Measurements from ENCODE around the gene OR10H5.
"Not testable (repeated sequence)": the region's sequence is repeated elsewhere in the genome, so short reads cannot be mapped to it uniquely, and the experiment has no call there.

The OR10H5 gene

DNA sequence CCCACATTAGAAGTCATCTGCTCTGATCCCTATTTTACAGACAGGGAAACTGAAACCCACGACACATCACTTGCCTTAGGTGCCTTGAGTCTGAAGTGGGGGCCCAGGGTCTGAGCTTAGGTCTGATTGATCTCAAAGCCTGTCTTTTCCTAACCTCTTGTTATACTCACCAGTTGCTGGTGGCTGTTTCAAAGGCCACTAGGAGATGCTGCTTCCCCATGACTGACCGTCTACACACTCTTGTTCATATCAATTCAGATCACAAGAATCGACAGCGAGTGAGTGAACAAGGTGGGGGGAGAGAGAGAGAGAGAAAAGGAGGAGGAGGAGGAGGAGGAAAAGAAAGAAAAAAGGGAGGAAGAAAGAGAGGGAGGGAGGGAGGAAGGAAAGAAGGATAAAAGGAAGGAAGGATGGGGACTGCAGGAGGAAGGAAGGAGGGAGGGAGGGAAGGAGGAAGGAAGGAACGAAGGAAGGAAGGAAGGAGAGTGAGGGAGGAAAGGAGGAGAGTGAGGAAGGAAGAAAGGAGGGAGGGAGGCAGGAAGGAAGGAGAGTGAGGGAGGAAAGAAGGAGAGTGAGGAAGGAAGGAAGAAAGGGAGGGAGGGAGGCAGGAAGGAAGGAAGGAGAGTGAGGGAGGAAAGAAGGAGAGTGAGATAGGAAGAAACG, 24.7 kb downstream of the OR10H5 start:
- DNase-seq, result peak; percentile 36

DNA sequence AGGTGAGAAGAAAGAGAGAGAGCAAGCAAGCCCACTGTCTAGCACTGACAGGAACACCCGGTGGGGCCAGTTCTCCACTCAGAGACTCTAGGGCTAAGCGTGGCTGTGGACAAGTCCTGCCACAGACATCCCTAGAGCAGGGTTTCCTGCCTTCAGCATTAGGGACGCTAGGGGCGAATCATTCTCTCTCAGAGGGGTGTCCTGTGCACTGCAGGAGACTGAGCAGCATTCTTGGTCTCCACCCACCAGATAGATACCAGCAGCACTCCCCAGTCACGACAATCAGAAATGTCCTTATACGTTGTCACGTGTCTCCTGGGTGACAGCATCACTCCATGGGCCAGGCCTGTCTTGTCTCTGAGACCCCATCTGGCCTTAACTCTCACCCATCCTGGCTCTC, 26.5 kb downstream of the OR10H5 start:
- DNase-seq, result no peak

DNA sequence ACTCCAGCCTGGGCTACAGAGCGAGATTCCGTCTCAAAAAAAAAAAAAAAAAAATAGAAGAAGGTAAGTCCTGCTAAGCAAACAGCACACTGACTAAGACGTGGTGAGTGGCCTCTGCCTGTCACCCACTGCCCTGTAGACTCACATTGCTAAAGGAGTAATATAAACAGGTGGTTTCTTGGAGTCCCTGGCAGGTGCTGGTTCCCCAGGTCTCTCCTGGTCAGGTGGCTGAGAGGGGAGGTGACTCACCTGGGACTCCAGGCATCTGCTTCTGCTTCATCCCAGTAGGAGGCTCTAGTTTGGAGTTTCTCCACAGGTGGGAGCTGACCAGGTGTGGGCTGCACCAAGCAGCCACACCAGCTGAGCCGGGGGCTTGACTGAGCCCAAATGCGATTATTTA, 27.8 kb downstream of the OR10H5 start, which contains the start of gene OR10H1:
Gene OR10H1 (minus strand): TSS at position 359 of the 400 bp plus-strand sequence. CDS start 7,627 bp downstream, outside the sequence.
- DNase-seq, result no peak

DNA sequence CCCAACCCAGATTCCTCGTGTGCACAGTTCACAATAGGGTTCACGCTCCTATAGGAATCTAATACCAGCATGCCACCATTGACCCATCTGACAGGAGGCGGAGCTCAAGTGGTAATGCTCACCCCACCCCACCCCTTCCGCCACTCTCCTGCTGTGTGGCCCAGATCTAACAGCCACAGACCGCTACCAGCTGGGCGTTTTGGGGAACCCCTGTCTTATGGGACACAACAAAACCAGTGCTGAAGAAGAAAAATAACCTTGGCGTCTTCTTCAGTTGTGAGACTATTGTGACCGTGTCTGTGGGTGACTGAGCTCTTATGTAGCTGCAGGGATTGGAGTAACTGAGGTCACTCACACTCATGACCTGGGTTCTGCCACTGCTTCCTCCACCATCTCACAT, 33.2 kb downstream of the OR10H5 start:
- DNase-seq, result no peak

DNA sequence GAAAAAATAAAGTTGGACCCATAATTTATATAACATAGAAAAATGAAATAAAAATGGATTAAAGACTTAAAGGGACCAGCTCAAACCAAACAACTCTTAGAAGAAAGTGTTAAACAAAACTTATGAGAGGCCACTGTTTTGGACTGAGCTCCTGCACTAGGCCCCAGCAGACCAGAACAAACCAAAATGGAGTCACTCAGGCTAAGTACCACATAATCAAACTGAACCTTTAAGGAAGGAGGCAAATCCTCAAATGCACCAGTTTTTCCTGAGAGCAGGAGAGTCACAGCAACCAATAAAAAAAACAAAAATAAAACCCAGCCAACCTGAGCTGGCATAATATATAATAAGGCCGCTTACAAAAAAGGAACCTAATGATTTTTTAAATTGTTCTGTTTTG, 38.3 kb downstream of the OR10H5 start:
- no peak for DNase-seq

DNA sequence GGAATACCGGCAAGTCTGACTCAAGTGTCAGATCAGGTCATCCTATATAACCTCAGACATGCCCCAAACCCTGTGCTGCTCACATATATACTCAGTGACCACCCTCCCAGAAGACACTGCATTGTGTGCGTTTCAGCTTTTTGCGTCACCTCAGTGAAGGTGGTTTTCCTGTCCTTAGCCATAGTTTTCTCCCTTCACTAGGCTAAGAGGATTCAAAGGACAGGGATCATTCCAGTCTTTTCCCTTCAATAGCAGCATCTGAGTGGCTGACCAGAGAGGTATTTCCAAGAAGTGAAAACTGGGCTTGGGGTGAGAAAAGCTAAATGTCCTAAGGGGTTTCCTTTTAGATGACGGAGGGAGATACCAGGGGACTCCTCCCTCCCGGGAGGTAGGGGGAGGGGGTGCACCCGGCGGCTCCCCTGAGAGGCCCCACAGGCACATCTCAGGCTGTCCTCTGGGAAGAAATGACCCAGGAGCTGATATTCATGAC, 40.7 kb downstream of the OR10H5 start:
- no peak for DNase-seq

DNA sequence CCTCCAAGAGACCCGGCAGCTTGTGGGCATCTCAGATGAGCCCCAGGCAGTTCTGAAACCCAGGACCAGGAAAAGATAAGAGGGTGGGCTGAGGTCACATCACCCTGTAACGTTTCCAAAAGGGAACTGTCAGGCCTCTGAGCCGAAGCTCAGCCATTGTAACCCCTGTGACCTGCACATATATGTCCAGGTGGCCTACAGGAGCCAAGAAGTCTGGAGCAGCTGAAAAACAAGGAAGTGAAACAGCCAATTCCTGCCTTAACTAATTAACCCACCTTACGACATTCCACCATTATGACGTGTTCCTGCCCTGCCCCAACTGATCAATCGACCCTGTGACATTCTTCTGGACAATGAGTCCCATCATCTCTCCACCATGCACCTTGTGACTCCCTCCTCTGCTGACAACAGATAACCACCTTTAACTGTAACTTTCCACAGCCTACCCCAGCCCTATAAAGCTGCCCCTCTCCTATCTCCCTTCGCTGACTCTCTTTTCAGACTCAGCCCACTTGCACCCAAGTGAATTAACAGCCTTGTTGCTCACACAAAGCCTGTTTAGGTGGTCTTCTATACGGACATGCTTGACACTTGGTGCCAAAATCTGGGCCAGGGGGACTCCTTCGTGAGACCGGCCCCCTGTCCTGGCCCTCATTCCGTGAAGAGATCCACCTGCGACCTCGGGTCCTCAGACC, 41.3 kb downstream of the OR10H5 start:
- not testable (repeated sequence) for DNase-seq

DNA sequence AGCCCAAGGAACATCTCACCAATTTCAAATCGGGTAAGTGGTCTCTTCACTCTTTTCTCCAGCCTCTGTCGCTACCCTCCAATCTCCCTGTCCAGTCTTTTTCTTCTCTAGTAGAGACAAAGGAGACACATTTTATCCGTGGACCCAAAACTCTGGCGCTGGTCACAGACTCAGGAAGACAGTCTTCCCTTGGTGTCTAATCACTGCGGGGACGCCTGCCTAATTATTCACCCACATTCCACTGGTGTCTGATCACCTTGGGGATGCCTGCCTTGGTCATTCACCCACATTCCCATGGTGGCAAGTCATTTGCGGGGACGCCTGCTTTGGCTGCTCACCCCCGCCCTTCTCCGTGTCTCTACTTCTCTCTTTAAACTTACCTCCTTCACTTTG, 41.8 kb downstream of the OR10H5 start:
- DNase-seq, result no peak

DNA sequence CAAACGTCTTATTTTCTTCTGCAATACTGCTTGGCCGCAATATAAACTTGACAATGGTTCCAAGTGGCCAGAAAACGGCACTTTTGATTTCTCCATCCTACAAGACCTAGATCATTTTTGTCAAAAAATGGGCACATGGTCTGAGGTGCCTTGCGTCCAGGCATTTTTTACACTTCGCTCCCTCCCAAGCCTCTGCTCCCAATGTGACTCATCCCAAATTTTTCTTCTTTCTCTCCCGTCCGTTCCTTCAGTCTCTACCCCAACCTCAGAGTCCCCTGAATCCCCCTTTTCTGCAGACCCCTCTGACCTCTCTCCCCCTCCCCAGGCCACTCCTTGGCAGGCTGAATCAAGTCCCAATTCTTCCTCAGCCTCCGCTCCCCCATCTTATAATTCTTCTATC, 42.3 kb downstream of the OR10H5 start:
- DNase-seq, result no peak

DNA sequence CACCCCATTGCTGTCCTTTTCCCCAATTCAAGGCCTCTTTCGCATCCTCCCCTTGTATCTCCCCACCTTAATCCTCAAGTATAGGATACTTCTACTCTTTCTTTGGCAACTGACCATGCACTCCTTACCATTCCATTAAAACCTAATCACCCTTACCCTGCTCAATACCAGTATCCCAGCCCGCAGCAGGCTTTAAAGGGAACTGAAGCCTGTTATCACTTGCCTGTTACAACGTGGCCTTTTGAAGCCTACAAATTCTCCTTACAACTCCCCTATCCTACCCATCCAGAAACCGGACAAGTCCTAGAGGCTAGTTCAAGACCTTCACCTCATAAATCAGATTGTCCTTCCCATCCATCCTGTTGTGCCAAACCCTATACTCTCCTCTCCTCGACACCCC, 44.2 kb downstream of the OR10H5 start:
- no peak for DNase-seq

DNA sequence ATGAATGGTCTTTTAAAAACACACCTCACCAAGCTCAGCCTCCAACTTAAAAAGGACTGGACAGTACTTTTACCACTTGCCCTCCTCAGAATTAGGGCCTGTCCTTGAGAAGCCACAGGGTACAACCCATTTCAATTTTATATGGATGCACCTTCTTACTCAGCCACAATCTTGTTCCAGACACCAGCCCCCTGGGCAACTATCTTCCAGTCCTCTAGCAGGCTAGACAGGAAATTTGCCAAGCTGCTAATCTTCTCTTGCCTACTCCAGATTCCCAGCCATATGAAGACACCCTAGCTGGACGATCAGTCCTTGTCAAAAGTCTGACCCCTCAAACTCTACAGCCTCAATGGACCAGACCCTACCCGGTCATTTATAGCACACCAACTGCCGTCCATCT, 46.8 kb downstream of the OR10H5 start:
- not testable (repeated sequence) for DNase-seq

DNA sequence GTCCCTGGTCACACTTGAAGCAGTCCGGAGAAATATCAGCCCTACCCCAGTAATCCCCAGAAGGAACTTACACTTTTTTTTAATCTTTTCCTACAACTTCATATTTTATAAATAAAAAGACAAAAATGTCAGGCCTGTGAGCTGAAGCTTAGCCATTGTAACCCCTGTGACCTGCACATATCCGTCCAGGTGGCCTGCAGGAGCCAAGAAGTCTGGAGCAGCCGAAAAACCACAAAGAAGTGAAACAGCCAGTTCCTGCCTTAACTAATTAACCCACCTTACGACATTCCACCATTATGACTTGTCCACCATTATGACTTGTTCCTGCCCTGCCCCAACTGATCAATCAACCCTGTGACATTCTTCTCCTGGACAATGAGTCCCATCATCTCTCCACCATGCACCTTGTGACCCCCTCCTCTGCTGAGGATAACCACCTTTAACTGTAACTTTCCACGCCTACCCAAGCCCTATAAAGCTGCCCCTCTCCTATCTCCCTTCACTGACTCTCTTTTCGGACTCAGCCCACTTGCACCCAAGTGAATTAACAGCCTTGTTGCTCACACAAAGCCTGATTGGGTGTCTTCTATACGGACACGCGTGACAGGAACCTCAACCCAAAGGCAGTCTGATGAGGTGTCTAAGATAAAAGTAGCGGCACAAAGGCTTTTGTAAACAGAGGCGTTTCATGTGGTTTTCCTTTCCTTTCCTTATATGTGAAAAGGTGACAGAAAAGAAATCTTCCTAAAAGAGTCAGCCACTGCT, 48.3 kb downstream of the OR10H5 start:
- DNase-seq, result peak; percentile 29

DNA sequence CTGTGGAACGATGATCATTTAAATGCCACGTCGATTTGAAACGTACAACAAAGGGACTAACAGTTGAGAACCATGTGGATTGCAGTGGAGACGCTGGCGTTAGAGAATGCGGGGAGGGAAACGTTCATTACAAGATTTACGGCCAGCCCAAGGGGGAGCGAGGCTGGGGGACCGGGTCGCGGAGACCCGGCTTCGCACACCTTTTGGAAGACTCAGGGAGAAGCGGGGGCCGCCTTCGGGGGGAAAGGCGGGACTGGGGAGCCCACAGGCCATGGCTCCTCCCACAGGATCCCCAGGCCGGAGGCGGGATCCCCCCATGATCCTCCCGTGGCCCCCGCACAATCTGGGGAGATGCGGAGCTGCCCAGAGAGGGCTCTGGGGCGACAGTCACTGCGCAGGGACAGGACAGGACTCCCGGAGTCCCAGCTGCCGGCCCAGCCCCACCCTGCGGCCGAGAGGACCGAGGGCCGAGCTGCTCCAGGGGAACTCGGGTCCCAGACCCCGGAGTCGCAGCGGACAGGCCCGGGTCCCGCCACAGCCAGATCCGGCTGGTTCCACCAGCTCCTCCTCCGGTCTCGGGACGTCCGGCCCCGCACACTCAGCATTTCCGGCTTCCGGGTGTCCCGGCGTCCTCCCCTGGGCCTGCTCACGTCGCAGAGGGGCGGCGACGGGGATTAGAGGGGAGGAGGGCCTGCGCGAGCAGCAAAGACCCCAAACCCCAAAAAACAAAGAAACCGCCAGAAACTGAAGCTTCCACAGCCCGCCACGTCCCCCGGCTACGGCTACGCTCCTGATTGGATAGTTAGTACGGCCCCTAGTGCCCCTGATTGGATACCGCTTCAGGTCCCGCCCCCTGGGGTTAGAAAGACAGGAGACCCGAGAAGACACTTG, 49.1 kb downstream of the OR10H5 start:
- DNase-seq, result peak; percentile 100

DNA sequence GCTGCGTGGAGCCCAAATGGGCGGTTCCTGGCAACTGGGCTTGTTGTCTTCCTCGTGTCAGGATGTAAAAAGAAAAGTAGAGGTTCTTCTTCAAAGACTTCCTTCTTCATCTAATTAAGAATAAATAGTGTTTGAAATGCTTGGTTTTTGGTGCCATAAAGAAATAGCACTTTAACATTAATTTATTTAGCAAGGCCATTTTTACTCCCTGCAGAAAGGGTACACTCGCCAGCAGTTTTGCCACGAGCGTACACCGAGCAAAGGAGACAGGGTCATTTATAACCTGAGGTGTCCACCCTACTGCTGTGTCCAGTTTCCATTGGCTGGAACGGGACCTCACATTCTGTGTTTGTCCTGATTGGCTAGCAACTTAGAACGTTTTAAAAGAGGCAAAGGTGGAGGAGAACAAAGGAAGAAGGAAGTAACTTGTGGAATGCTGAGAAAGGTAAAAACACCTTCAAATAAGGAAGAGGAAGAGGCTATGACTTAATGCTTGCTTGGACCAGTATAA, 49.8 kb downstream of the OR10H5 start:
- no peak for DNase-seq

DNA sequence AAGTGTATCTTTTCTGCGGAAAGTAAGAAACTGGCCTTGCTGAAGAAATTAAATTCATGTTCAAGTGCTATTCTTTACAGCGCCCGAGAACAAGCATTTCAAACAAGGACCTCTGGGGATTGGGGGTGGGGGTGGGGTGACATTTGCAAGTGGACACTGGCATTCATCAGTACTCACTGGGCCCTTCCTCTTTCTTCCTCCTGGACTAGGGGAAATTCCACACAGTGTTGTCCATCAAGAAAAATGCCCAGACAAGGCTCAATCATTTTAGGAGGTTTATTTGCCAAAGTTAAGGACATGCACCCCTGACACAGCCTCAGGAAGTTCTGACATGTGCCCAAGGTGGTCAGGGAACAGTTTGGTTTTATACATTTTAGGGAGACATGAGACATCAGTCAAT, 50.9 kb downstream of the OR10H5 start:
- no peak for DNase-seq

DNA sequence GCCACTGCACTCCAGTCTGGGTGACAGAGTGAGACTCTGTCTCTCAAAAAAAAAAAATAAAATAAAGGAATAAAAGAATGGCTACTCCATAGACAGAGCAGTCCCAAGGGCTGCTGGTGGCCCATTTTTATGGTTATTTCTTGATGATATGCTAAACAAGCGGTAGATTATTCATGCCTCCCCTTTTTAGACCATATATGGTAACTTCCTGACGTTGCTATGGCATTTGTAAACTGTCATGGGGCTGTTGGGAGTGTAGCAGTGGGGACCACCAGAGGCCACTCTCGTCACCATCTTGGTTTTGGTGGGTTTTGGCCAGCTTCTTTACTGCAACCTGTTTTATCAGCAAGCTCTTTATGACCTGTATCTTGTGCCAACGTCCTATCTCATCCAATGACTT, 52.4 kb downstream of the OR10H5 start:
- not testable (repeated sequence) for DNase-seq

DNA sequence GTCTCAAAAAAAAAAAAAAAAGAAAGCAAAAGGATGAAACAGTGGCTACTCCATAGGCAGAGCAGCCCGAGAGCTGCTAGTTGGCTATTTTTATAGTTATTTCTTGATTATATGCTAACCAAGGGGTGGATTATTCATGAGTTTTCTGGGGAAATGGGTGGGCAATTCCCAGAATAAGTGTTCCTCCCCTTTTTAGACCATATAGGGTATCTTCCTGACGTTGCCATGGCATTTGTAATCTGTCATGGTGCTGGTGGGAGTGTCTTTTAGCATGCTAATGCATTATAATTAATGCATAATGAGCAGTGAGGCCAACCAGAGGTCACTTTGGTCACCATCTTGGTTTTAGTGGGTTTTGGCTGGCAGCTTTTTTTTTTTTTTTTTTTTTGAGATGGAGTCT, 53.4 kb downstream of the OR10H5 start:
- DNase-seq, result no peak

DNA sequence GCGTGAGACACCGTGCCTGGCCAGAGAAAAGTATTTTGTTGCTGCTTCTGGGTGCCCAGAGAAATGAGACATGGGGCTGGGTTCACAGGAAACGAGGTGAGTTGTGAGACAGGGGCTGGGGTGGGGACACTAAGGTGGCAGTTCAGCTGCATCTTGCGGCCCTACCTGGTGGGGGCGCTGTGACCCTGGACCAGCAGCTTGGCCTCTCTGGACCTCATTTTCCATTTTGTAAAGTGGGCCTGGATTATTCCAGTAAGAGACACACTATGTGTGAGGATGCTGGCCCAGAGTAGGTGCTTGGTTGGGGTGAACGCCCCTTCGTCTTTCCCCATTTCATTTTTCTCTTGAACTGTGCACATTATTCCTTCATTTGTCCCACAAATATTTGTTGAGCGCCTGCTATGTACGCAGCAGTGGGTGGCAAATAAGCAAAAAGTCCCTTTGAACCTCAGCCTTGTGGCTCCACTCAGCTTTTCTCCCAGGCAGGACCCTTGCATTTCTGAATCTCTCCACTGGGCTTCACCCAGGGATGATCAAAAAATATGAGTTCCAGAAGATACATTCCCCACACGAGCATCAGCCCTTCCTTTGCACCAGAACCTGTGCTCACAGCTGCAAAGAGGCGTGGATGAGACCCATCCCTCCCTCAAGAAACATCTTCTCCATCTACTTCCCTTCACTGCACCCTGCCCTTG, 54.6 kb downstream of the OR10H5 start:
- DNase-seq, result no peak

DNA sequence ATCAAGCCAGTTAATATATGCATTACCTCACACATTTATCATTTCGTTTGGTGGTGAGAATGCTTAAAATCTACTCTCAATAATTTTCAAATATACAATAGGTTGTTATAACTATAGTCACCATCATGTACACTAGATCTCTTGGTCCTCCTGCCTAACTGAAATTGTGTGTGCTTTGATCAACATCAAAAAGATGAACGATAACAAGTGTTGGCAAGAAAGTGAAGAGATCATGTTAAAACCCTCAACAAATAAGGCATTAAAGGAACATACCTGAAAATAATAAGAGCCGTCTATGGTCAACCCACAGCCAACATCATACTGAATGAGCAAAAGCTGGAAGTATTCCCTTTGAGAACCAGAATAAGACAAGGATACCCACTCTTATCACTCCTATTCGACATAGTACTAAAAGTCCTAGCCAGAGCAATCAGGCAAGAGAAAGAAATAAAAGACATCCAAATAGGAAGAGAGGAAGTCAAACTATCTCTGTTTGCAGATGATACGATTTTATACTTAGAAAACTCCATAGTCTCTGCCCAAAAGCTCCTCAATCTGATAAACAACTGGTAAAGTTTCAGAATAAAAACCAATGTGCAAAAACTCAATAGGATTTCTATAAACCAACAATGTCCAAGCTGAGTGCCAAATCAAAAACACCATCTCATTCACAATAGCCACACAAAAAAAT, 55.9 kb downstream of the OR10H5 start:
- DNase-seq, result no peak

DNA sequence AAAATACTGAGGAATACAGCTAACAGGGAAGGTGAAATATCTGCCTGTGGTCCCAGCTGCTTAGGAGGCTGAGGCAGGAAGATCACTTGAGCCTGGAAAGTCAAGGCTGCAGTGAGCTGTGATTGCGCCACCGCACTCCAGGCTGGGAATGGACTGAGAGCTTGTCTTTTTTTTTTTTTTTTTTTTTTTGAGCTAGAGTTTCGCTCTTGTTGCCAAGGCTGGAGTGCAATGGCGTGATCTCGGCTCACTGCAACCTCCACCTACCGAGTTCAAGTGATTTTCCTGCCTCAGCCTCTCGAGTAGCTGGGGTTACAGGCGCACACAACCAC, 56.4 kb downstream of the OR10H5 start:
- peak; percentile 31 for DNase-seq

DNA sequence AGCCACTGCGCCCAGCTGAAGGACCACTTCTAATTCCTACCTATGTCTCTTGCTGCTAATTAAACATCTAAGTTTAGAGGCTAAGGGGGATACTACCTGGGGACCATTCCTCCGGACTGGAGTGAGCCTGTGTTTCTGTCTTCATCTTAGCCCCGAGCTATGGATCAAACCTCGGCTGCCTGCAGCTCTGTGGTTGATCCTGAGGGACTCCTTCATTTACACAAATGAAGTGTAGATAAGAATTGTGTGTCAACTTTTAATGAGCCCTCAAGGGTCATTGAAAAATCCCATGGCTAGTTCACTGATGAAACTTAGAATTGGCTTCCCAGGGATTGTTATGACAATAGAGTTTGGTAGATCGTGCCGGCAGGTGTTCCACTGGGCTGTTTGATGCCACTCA, 59.5 kb downstream of the OR10H5 start:
- no peak for DNase-seq

All from MV-4-11 (cell line).